HCT116 (cell line): Measurements from ENCODE around the gene EXD3. TPM values are rescaled to one million over a fixed set of nuclear protein-coding genes. Genes with fewer than 3 reads are reported as not detected.

ENCODE experiments used
- ATAC-seq: fragments of 200-7000 bp; cut with Tn5 transposase; 2 replicates; pipeline ENCODE4 v1.9.1; 2020; ENCODE audit warnings: mild to moderate bottlenecking, moderate library complexity
- BruUV-seq: library from RNA; stranded (reverse); fragments of 400-500 nt; replicated peaks from 2 replicates; lab custom pipeline; 2021; lab: Mats Ljungman, UMichigan
- CTCF ChIA-PET: fragments of 300-600 bp; sonication (Branson Sonifier 250); formaldehyde crosslinking; loops from one replicate; lab custom pipeline; 2021; ENCODE audit warnings: antibody characterized with exemption; lab: Charles Lee
- POLR2A ChIA-PET: fragments of 300-600, 350-600 bp; sonication (Branson Sonifier 250); formaldehyde crosslinking; loops from one replicate; lab custom pipeline; 2021; ENCODE audit warnings: antibody characterized with exemption; lab: Charles Lee
- RAD21 ChIA-PET, 2 experiments: fragments of 300-600 bp; sonication (Branson Sonifier 250); formaldehyde crosslinking; loops; one replicate each; lab custom pipeline; 2023; ENCODE audit warnings: low total read pairs in 2 of 2; ENCODE audit not compliant: uncharacterized antibody in 2 of 2, unreplicated experiment in 2 of 2, low non-redundant PET in 1 of 2; lab: Charles Lee
- DNase-seq: peaks from one replicate; pipeline ENCODE4 v3.0.0-alpha.2; 2010; ENCODE audit warnings: low read depth, low spot score
- H2AFZ ChIP-seq: fragments of 200-600 bp; shearing (Covaris generic), sonication (generic); 2 replicates; pipeline ENCODE4 v1.6.1; 2017; ENCODE audit warnings: low read depth, mixed run types, mixed read lengths, antibody characterized with exemption, low read length; ENCODE audit not compliant: poor library complexity, severe bottlenecking
- H3K27ac ChIP-seq: 2 replicates; pipeline ENCODE4 v1.5.1; 2012; ENCODE audit warnings: low read depth, low read length
- H3K27me3 ChIP-seq: fragments of 200-600 bp; sonication (generic); 2 replicates; pipeline ENCODE4 v1.6.1; 2016; ENCODE audit warnings: mixed run types, low read length, mixed read lengths; ENCODE audit not compliant: insufficient read depth
- H3K36me3 ChIP-seq, 2 experiments: fragments of 200-500 bp in 1 of 2; fragments of 200-600 bp in 1 of 2; sonication (Bioruptor generic) in 1 of 2; sonication (generic) in 1 of 2; 2 replicates each; pipeline versions ENCODE4 v1.5.1 to v1.6.1; 2014 to 2016; ENCODE audit warnings: low read length in 2 of 2, inconsistent platforms in 1 of 2, mixed read lengths in 1 of 2, mixed run types in 1 of 2; ENCODE audit not compliant: insufficient read depth in 2 of 2, control insufficient read depth in 1 of 2
- H3K4me1 ChIP-seq, 2 experiments: fragments of 200-600 bp in 1 of 2; sonication (generic) in 1 of 2; 2 replicates each; pipeline versions ENCODE4 v1.5.1 to v1.6.1; 2012 to 2017; ENCODE audit warnings: low read length in 2 of 2, inconsistent platforms in 1 of 2, mild to moderate bottlenecking in 1 of 2, mixed read lengths in 1 of 2, mixed run types in 1 of 2, moderate library complexity in 1 of 2; ENCODE audit not compliant: insufficient read depth in 2 of 2, control insufficient read depth in 1 of 2
- H3K4me2 ChIP-seq: fragments of 200-600 bp; sonication (generic); 2 replicates; pipeline ENCODE4 v1.6.1; 2017; ENCODE audit warnings: mixed run types, low read length, mixed read lengths
- H3K4me3 ChIP-seq, 2 experiments: fragments of 200-600 bp in 1 of 2; sonication (generic) in 1 of 2; replicated peaks in 1 of 2; 2 replicates each; pipeline ENCODE4 v1.5.1; 2011 to 2016; ENCODE audit warnings: low read length in 2 of 2, control low read depth in 1 of 2, low read depth in 1 of 2, mild to moderate bottlenecking in 1 of 2, mixed read lengths in 1 of 2, mixed run types in 1 of 2
- H3K79me2 ChIP-seq: fragments of 200-600 bp; sonication (generic); 2 replicates; pipeline ENCODE4 v1.6.1; 2017; ENCODE audit warnings: mild to moderate bottlenecking, mixed run types, low read length, moderate library complexity, mixed read lengths; ENCODE audit not compliant: insufficient read depth
- H3K9ac ChIP-seq: fragments of 200-600 bp; sonication (generic); 2 replicates; pipeline ENCODE4 v1.6.1; 2016; ENCODE audit warnings: low read length, mixed read lengths
- H3K9me2 ChIP-seq: fragments of 200-600 bp; sonication (generic), shearing (Covaris generic); 2 replicates; pipeline ENCODE4 v1.6.1; 2017; ENCODE audit warnings: mixed run types, mild to moderate bottlenecking, moderate library complexity; ENCODE audit not compliant: insufficient read depth
- H3K9me3 ChIP-seq, 2 experiments: fragments of 200-500 bp in 1 of 2; fragments of 200-600 bp in 1 of 2; sonication (Bioruptor generic) in 1 of 2; sonication (generic) in 1 of 2; 2 replicates each; pipeline ENCODE4 v1.6.1; 2014 to 2017; ENCODE audit warnings: low read length in 2 of 2, mixed read lengths in 2 of 2, inconsistent platforms in 1 of 2, low read depth in 1 of 2, mild to moderate bottlenecking in 1 of 2, mixed run types in 1 of 2, moderate library complexity in 1 of 2; ENCODE audit not compliant: control insufficient read depth in 1 of 2, insufficient read depth in 1 of 2
- H4K20me1 ChIP-seq: fragments of 200-600 bp; sonication (generic), shearing (Covaris generic); 2 replicates; pipeline ENCODE4 v1.6.1; 2017; ENCODE audit warnings: mixed run types, mild to moderate bottlenecking, moderate library complexity; ENCODE audit not compliant: insufficient read depth
- ATF3 ChIP-seq: IDR thresholded peaks from 2 replicates; pipeline ENCODE4 v1.6.1; 2012
- ELF1 ChIP-seq: IDR thresholded peaks from 2 replicates; pipeline ENCODE4 v1.6.1; 2012; ENCODE audit warnings: low read depth, borderline replicate concordance
- EZH2phosphoT487 ChIP-seq: fragments of 200-600 bp; IDR thresholded peaks from 2 replicates; pipeline ENCODE4 v1.6.1; 2018; ENCODE audit warnings: antibody characterized with exemption, borderline replicate concordance
- FOSL1 ChIP-seq: IDR thresholded peaks from 2 replicates; pipeline ENCODE4 v1.6.1; 2012; ENCODE audit warnings: low read depth
- MAX ChIP-seq: IDR thresholded peaks from 2 replicates; pipeline ENCODE4 v1.6.1; 2012
- RAD21 ChIP-seq: IDR thresholded peaks from 2 replicates; pipeline ENCODE4 v1.6.1; 2012; ENCODE audit warnings: low read depth, mild to moderate bottlenecking
- SP1 ChIP-seq: IDR thresholded peaks from 2 replicates; pipeline ENCODE4 v1.6.1; 2012; ENCODE audit warnings: low read depth
- SRF ChIP-seq: IDR thresholded peaks from 2 replicates; pipeline ENCODE4 v1.6.1; 2012; ENCODE audit warnings: low read depth
- TCF7L2 ChIP-seq: IDR thresholded peaks from 2 replicates; pipeline ENCODE4 v1.7.0; 2011; ENCODE audit warnings: borderline replicate concordance, inconsistent platforms; ENCODE audit not compliant: insufficient read depth, insufficient read length; ENCODE audit errors: extremely low read depth
- YY1 ChIP-seq: IDR thresholded peaks from 2 replicates; pipeline ENCODE4 v1.6.1; 2011; ENCODE audit warnings: low read length, low read depth, moderate library complexity, mild to moderate bottlenecking; ENCODE audit not compliant: insufficient replicate concordance; ENCODE audit errors: extremely low read depth
- ZBTB33 ChIP-seq: IDR thresholded peaks from 2 replicates; pipeline ENCODE4 v1.6.1; 2011; ENCODE audit warnings: mild to moderate bottlenecking, low read length, moderate library complexity; ENCODE audit not compliant: insufficient replicate concordance; ENCODE audit errors: extremely low read depth
- intact Hi-C: fragments of 100-400 bp; cut with micrococcal nuclease; formaldehyde crosslinking; loops from 2 replicates; pipeline ENCODE4 v1.10.0; 2022
- total RNA-seq: library from RNA; stranded (reverse); gene quantifications from one replicate; pipeline ENCODE4 v1.2.1, GENCODE V29; 2021; ENCODE audit not compliant: unreplicated experiment

EXD3 gene
- total RNA-seq, 1 experiment from 2014 or later, result 25.4 TPM

- BruUV-seq, result no TSS peak
- Histone ChIP-seq H3K79me2 (peaks cover 17% of the 10 kb centered on the region), H2AFZ (no peak overlapping the region), H3K9me2 (no peaks in the 10 kb centered on the region), H4K20me1 (peaks cover 2% of the 10 kb centered on the region; the same call in 1 of the 2 replicates), H3K9ac (peak overlapping the region; percentile 46), H3K27me3 (no peaks in the 10 kb centered on the region), H3K36me3 (no peaks in the 10 kb centered on the region), H3K4me2 (peak overlapping the region; percentile 80), H3K4me1 (peaks cover 26 to 63% of the 10 kb centered on the region in 2 experiments), H3K4me3 (peak overlapping the region; percentile 42 to 51), H3K27ac (peak overlapping the region; percentile 47; the same call in 1 of the 2 replicates), H3K9me3 (no peaks in the 10 kb centered on the region)
- DNase-seq, result no peak
- ATAC-seq, result no peak
- TF ChIP-seq TCF7L2 (peak; percentile 14), FOSL1 (no peak)
- ChIA-PET POLR2A (interaction anchor here (1.0 kb wide), 1 partner anchor 10 kb away, joined by 3 read pairs; no protein-coding TSS in a partner anchor), CTCF (no interaction called here), RAD21 (no interaction called here)
- intact Hi-C loops, result no loop called here
These were observed 126.0 kb downstream of the EXD3 start for GRCh38 chr9:137296670-137297664.

- DNase-seq, result no peak
- no peaks in the 10 kb centered on the region for H3K9me3 ChIP-seq
- peaks cover 13% of the 10 kb centered on the region for H3K79me2 ChIP-seq
- RAD21 ChIA-PET, result no interaction called here
- POLR2A ChIA-PET, result no interaction called here
- no peaks in the 10 kb centered on the region for H3K27me3 ChIP-seq
- no peaks in the 10 kb centered on the region for H3K36me3 ChIP-seq
- CTCF ChIA-PET, result no interaction called here
- H3K9ac ChIP-seq, result peak overlapping the region; percentile 46
- peak; percentile 41 for ATAC-seq
- peaks cover 2% of the 10 kb centered on the region; the same call in 1 of the 2 replicates for H4K20me1 ChIP-seq
- peaks cover 26 to 58% of the 10 kb centered on the region in 2 experiments for H3K4me1 ChIP-seq
- H3K4me2 ChIP-seq, result peak overlapping the region; percentile 80
- peak overlapping the region; percentile 42 to 51 for H3K4me3 ChIP-seq
- no peak overlapping the region for H2AFZ ChIP-seq
- H3K9me2 ChIP-seq, result no peaks in the 10 kb centered on the region
- BruUV-seq, result no TSS peak
- H3K27ac ChIP-seq, result peak overlapping the region; percentile 47; the same call in 1 of the 2 replicates
- intact Hi-C loops, result loop anchor here (2.0 kb wide), 1 partner anchor 149 kb away; no protein-coding TSS in a partner anchor
- no peak for TF ChIP-seq ATF3
- no peak for TF ChIP-seq ELF1
- no peak for TF ChIP-seq EZH2phosphoT487
- no peak for TF ChIP-seq MAX
- TF ChIP-seq SP1, result no peak
- TF ChIP-seq YY1, result no peak
- TF ChIP-seq SRF, result no peak
- no peak for TF ChIP-seq ZBTB33
- no peak for TF ChIP-seq FOSL1
- no peak for TF ChIP-seq RAD21
These were observed 126.9 kb downstream of the EXD3 start for GRCh38 chr9:137295849-137296669.
